GM19351 (cell line): ENCODE results near the gene RPS19BP1.

Source experiments
- ATAC-seq: cut with Tn5 transposase; IDR thresholded peaks from one replicate; pipeline ENCODE4 v1.9.1; 2021; ENCODE audit warnings: mild to moderate bottlenecking, moderate library complexity; ENCODE audit not compliant: unreplicated experiment

Gene RPS19BP1

GRCh38 chr22:39490966-39491680 lies 41.4 kb downstream of the RPS19BP1 start:
- ATAC-seq, result no peak

- ATAC-seq, result peak; percentile 91
Measured at GRCh38 chr22:39490135-39490798, 42.3 kb downstream of the RPS19BP1 start.

DNA sequence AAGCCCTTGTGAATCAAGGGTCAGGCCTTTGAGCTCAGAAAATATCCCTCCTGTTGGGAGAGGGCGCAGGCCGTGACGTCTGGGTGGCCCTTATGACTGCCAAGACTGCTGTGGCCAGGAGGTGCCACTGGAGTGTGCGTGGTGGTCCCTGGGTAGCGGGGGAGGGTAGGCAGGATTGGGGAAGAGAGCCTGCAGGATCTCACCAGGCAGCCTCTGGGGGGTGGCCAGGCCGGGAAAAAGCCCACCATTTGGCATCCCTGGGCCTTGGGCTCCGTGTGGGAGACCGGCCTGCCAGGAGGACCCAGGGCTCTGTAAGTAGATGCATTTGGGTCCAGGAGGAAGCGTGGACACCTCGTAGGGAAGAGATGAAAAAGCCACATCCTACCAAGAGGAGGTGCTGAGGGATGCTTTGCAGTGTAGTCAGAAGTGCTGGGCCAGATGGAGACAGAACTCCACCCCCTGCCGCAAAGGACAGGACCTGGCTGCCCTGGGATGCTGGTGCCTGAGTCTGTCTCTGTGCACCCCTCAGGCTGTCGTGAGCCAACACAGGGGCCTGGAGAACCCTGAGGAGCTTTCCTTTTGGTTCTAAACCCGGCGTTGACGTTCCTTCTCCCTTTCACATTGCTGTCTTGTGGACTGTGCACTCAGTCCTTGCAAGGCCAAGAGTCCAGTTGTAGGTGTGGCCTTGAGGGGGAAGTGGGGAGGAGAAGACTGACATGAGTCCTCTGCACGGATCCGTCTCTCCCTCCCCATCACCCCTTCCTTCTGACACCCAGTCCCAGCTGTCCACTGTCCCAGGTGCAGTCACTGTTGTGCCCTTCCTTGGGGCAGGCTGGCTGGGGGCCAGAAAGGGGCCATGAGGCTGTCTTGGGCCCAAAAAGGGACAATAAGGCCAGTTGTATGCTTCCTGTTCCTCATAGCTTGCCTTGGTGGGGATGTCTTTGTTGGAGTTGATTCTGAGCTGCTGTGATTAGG lies 43.2 kb downstream of the RPS19BP1 start:
- ATAC-seq, result no peak

DNA sequence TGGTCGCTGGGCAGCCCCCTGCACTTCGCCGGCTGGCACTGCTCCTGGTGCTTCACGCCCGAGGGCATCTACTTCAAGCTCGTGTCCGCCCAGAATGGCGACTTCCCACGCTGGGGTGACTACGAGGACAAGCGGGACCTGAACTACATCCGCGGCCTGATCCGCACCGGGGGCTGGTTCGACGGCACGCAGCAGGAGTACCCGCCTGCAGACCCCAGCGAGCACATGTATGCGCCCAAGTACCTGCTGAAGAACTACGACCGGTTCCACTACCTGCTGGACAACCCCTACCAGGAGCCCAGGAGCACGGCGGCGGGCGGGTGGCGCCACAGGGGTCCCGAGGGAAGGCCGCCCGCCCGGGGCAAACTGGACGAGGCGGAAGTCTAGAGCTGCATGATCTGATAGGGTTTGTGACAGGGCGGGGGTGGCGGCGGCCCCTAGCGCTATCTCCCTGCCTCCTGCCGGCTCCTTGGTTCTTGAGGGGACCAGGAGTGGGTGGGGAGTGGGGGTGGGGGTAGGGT lies 43.9 kb downstream of the RPS19BP1 start:
- no peak for ATAC-seq

DNA sequence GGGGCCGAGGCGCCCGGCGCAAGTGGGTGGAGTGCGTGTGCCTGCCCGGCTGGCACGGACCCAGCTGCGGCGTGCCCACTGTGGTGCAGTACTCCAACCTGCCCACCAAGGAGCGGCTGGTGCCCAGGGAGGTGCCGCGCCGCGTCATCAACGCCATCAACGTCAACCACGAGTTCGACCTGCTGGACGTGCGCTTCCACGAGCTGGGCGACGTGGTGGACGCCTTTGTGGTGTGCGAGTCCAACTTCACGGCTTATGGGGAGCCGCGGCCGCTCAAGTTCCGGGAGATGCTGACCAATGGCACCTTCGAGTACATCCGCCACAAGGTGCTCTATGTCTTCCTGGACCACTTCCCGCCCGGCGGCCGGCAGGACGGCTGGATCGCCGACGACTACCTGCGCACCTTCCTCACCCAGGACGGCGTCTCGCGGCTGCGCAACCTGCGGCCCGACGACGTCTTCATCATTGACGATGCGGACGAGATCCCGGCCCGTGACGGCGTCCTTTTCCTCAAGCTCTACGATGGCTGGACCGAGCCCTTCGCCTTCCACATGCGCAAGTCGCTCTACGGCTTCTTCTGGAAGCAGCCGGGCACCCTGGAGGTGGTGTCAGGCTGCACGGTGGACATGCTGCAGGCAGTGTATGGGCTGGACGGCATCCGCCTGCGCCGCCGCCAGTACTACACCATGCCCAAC lies 44.6 kb downstream of the RPS19BP1 start:
- no peak for ATAC-seq

- no peak for ATAC-seq
Measured at GRCh38 chr22:39486951-39487825, 45.4 kb downstream of the RPS19BP1 start.

- no peak for ATAC-seq
Measured at GRCh38 chr22:39482768-39483167, 49.8 kb downstream of the RPS19BP1 start.

GRCh38 chr22:39481595-39481994 lies 51.0 kb downstream of the RPS19BP1 start:
- no peak for ATAC-seq

GRCh38 chr22:39481054-39481453 lies 51.5 kb downstream of the RPS19BP1 start:
- no peak for ATAC-seq

DNA sequence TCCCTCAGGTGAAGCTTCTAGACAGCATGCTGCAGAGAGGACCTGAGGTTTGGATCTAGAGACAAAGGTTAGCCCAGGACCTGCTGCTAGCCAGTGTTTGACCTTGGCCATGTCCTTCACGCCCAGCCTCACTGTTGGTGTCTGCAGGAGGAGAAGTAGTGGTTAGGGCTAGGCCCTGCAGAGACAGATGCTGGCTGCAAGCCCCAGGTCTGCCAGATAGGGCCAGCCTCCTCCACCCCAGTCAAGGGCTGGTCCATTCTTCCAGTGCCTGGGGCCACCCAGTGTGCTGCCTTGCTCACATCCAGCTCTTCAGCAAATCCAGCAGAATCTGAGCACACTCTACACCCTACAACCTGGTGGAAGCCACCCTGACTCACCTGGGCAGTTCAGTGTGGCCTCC lies 52.0 kb downstream of the RPS19BP1 start:
- ATAC-seq, result no peak

- ATAC-seq, result no peak
Measured at GRCh38 chr22:39479254-39479653, 53.3 kb downstream of the RPS19BP1 start.
